Neuron (in vitro differentiated cells): ENCODE data around the gene PDE7B.
"Not testable (repeated sequence)": the region's sequence is repeated elsewhere in the genome, so short reads cannot be mapped to it uniquely, and the experiment has no call there.

ENCODE experiments used
- H2AFZ ChIP-seq: one replicate; pipeline ENCODE4 v1.6.1; 2013; ENCODE audit warnings: low read depth, mild to moderate bottlenecking, inconsistent platforms, low read length, moderate library complexity
- H3K27me3 ChIP-seq: one replicate; pipeline ENCODE4 v1.6.1; 2013; ENCODE audit warnings: low read length; ENCODE audit not compliant: insufficient read depth
- H3K36me3 ChIP-seq: one replicate; pipeline ENCODE4 v1.6.1; 2013; ENCODE audit warnings: low read length; ENCODE audit not compliant: insufficient read depth
- H3K4me1 ChIP-seq: one replicate; pipeline ENCODE4 v1.6.1; 2013; ENCODE audit warnings: low read length; ENCODE audit not compliant: insufficient read depth
- H3K4me3 ChIP-seq: 2 replicates; pipeline ENCODE4 v1.5.1; 2013; ENCODE audit warnings: mild to moderate bottlenecking, low read length, moderate library complexity
- H3K9me3 ChIP-seq: one replicate; pipeline ENCODE4 v1.6.1; 2013; ENCODE audit warnings: low read length

PDE7B gene

DNA sequence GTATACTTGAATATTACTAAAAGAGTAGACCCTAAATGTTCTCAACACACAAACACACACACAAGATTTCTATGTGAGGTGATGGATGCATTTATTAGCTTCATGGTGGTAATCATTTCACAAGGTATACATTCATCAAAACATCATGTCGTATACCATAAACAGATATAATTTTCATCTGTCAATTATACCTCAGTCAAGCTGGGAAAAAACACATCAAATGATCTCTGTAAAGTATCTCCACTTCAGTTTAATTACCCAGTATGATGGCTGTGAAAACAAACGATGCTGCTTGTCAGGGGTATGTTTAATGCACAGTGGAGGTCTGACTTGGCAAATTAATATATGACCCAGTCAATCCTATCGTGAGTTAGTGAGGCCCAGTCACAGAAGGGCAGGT lies 241.4 kb downstream of the PDE7B start:
- H3K9me3 ChIP-seq: no peaks in the 10 kb centered on the region
- no peak overlapping the region for H2AFZ ChIP-seq
- H3K4me3 ChIP-seq: no peak overlapping the region
- no peaks in the 10 kb centered on the region for H3K4me1 ChIP-seq
- no peaks in the 10 kb centered on the region for H3K36me3 ChIP-seq
- H3K27me3 ChIP-seq: no peaks in the 10 kb centered on the region

DNA sequence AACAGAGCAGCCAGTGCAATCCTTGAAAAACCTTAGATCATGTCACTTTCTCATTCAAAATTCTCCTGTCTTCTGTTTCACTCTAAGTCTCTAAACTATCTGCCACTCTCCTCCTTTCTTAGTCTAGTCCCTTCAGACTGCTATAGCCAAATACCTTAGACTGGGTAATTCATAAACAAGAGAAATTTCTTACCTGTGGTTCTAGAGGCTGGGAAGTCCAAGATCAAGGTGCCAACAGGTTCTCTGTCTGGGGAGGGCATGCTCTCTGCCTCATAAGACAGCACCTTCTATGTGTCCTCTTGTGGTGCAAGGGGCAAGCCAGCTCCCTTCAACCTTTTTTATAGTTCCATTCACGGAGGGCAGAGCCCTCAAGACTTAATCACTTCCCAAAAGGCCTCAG lies 242.3 kb downstream of the PDE7B start:
- Histone ChIP-seq H2AFZ (no peak overlapping the region), H3K4me3 (no peak overlapping the region), H3K4me1 (no peaks in the 10 kb centered on the region), H3K9me3 (no peaks in the 10 kb centered on the region), H3K36me3 (no peaks in the 10 kb centered on the region), H3K27me3 (no peaks in the 10 kb centered on the region)

DNA sequence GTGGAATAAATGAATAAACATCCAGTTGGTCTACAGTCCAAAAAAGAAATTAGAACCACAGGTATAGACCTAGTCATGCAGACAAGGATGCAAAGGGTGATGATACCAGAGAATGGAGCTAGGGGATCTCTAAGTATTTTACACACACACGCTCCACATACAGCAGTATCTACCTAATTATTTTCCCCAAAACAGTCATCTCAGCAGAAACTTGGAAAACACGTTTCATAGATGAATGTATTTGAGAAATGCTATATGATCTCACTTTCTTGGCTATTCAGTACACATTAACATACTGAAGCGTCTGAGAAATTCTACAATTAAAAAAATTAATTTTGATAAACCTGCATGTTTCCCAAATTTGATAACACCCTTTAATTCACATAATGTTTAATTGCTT lies 243.3 kb downstream of the PDE7B start:
- Histone ChIP-seq H2AFZ (no peak overlapping the region), H3K4me3 (no peak overlapping the region), H3K36me3 (no peaks in the 10 kb centered on the region), H3K4me1 (no peaks in the 10 kb centered on the region), H3K27me3 (no peaks in the 10 kb centered on the region), H3K9me3 (no peaks in the 10 kb centered on the region)

DNA sequence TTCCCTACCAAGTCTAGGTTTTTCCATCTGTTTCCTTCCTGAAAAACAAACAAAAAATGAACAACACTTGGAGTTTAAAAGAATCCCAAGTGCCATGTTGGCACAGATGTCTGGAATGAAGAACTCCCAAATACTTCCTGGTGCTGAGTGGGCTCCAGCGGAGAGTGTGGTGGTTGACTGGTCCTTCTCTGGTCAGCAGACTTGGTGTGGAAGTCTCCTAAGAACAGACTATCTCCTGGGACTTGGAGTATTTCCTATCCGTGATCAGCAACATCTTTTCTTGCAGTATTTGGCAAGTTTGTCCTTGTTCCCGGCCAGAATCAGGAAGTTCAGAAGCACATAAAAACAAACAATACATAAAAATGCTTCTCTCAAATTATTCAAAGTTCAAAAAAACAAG lies 244.5 kb downstream of the PDE7B start:
- Histone ChIP-seq H3K4me1 (no peaks in the 10 kb centered on the region), H3K4me3 (no peak overlapping the region), H3K36me3 (no peaks in the 10 kb centered on the region), H3K9me3 (no peaks in the 10 kb centered on the region), H3K27me3 (no peaks in the 10 kb centered on the region), H2AFZ (no peak overlapping the region)

DNA sequence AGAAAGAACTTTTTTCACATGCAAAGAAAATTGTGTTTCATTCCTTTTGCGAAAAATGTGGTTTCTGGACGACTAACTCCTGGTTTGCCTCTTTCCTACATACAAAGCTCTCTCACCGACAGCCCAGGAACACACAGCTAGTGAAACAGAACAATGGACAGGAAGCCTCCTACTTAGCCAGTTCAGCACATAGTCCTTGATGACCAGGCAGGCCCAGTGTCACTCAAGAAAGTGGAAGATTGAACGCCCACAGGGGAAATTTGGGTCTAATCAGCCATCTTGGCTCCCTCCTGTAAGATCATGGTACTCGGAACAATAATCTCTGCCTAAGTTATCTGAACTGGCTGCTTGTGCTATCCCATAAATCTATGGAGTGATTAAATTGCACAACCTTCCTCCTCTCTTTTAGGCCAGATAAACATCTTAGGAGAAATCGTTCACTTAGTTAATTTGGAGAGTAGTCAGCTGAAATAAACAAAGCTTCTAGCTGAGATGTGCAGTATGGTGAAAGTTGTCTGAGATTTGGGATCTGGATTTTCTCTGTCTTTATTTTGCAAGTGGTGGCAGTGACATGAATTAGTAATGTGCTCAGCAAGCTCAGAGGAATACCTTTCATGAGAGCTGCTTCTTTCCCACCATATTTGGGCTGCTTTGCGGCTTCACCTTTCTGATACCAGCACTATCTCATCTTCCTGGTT lies 251.6 kb downstream of the PDE7B start:
- Histone ChIP-seq H3K4me3 (no peak overlapping the region), H3K9me3 (no peaks in the 10 kb centered on the region), H3K27me3 (peaks cover 16% of the 10 kb centered on the region), H2AFZ (no peak overlapping the region), H3K36me3 (no peaks in the 10 kb centered on the region), H3K4me1 (peaks cover 21% of the 10 kb centered on the region)

DNA sequence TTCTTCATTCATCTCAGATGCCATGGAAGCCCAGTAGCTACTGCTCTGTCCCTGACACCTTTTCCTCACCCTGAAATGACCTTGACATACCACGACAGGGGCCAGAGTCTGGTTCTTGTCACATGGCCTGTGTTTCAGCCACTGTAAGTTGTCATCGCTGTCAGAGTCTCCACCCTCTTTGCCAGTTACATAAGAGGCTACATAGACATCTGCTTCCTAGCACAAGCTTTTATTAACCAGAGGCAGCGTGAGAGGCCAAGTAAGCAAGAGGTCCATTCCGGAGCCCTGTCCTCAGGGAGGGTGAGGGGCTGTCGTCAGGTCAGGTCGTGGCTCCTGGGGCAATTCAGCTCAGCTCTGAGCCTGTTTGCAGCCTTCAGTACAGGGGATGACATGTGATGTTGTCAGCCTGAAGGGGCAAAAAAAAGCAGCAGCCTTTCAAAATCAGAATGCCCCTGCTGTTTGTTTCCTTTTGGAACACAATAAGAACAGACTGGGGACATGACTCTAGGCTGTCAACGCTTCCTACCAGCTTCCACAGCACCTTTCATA lies 252.3 kb downstream of the PDE7B start:
- Histone ChIP-seq H2AFZ (no peak overlapping the region), H3K36me3 (no peaks in the 10 kb centered on the region), H3K27me3 (peaks cover 16% of the 10 kb centered on the region), H3K9me3 (no peaks in the 10 kb centered on the region), H3K4me3 (no peak overlapping the region), H3K4me1 (peaks cover 27% of the 10 kb centered on the region)

DNA sequence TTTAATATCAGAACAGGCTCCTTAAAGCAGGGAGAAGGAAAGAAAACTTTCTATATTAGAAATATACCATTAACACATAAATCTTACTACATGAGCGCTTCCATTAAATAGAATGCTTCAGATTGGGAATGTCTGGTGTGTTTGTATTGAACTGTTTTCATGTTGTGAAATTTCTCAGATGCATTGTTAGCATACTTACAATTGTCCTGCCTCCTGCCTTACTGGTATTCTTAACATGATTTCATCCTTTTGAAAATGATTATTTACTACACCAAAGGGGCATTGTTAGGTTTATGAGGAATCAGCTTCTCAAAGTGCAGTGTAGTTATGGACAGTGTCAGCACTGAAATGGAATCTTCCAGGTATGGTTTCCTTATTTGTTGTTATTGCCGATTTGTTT lies 253.1 kb downstream of the PDE7B start:
- H2AFZ ChIP-seq: no peak overlapping the region
- no peaks in the 10 kb centered on the region for H3K9me3 ChIP-seq

DNA sequence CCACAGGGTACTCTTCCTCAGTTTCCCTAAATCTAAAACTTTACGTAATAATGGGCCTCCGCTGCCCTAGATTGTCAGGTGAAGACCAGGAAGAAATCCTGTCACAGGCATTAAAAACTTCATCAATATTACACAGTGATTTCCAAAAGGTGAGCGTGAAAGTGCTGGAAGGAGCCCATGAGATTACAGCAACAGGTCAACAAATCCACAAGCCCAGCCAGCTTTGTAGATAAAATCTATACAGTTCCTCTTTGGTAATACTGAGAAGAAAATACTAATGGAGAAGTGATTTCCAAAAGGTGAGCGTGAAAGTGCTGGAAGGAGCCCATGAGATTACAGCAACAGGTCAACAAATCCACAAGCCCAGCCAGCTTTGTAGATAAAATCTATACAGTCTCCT lies 254.3 kb downstream of the PDE7B start:
- Histone ChIP-seq H3K4me1 (peaks cover 27% of the 10 kb centered on the region), H3K27me3 (peaks cover 19% of the 10 kb centered on the region)
- H3K9me3 ChIP-seq, H3K4me3 ChIP-seq, H3K36me3 ChIP-seq, H2AFZ ChIP-seq: not testable (repeated sequence)

More for the DNA sequence above, 253.1 kb downstream of the PDE7B start:
- Histone ChIP-seq H3K36me3 (no peaks in the 10 kb centered on the region), H3K4me1 (peaks cover 27% of the 10 kb centered on the region), H3K4me3 (no peak overlapping the region), H3K27me3 (peaks cover 18% of the 10 kb centered on the region)

DNA sequence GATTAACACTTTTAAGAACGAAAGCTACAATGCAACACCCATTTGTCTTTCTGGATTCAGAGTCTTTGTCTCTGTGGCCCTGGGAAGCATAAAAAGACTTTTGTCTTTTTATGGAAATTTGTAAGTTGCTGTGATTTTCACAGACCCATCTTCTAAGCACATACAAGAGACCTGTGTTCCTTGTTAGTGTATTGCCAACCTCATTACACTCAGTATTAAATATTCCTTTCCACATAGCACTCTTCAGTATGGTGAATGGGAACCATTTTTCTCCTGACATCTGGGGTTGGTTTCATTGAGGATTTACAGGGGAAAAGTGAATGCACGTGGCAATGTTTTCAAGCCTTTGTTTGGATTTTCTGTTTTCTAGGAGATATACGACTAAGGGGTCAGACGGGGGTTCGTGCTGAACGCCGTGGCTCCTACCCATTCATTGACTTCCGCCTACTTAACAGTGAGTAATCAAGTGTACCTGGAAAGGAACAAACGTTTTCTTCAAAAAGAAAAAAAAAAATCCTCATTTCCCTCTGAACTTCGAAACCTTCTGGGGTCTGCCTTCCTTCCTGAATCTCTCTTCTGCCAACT lies 257.0 kb downstream of the PDE7B start:
- Histone ChIP-seq H3K36me3 (no peaks in the 10 kb centered on the region), H3K27me3 (peaks cover 9% of the 10 kb centered on the region), H3K4me1 (peaks cover 34% of the 10 kb centered on the region), H3K9me3 (no peaks in the 10 kb centered on the region), H3K4me3 (no peak overlapping the region), H2AFZ (no peak overlapping the region)

DNA sequence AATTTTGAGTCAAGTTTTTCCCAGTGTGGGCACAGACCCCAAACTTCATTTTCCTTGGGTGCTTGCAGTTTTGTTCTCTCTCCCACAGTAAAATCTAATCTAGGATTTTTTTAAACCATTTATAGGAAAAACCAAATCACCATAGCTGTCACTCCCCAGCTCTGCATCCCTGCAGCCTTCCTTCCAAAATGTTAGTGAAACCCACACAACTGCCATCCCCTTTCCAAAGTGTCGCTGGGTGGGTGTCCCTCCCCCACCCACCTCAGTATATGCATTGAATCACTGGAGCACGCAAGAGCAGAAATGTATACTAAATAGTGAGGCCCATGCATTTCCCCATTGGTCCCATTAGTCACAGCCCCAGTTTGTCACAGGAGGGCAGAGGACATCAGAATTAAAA lies 260.3 kb downstream of the PDE7B start:
- H3K36me3 ChIP-seq: no peaks in the 10 kb centered on the region
- H2AFZ ChIP-seq: no peak overlapping the region
- H3K27me3 ChIP-seq: peaks cover 6% of the 10 kb centered on the region
- no peaks in the 10 kb centered on the region for H3K9me3 ChIP-seq
- H3K4me1 ChIP-seq: peaks cover 31% of the 10 kb centered on the region
- no peak overlapping the region for H3K4me3 ChIP-seq

DNA sequence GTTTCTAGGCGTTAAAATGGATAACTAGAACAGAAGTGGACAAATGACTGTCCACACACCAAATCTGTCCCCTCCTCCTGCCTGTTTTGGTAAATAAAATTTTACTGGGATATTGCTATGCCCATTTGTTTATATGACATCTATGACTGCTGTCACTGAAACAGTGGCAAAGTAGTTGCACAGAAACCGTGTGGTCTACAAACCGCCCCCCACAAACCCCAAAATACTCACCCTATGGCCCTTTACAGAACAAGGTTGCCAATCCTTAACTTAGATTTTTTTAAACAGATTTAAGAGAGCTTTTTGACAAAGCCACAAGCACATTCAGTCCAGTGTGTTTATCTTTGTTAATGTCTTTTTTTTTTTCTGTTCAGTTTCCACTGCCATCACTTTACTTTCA lies 260.8 kb downstream of the PDE7B start:
- H2AFZ ChIP-seq: no peak overlapping the region
- H3K36me3 ChIP-seq: no peaks in the 10 kb centered on the region
- H3K4me3 ChIP-seq: no peak overlapping the region
- peaks cover 3% of the 10 kb centered on the region for H3K27me3 ChIP-seq
- H3K4me1 ChIP-seq: peaks cover 31% of the 10 kb centered on the region
- no peaks in the 10 kb centered on the region for H3K9me3 ChIP-seq

DNA sequence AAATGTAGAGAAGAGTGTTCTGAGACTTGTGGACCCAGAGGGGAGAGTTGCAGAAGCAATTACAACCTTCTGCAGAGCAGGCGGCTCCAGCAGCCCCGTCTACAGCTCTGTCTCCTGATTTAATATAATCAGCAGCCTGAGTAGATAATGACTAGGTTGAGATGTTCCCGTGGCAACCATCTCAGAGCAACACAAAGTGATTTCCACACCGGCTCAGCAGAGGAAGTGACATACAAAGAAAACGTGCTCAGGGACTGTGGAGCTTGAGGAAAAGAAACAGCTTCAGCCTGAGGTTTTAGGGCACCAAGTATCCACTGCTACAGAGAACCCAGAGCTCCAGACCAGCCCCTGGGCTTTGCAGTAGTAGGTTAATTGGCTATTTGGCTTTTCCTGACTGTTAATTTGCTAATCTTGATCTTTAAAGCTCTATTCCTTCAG lies 262.3 kb downstream of the PDE7B start:
- H2AFZ ChIP-seq: peak overlapping the region; percentile 89
- peak overlapping the region; percentile 27 for H3K4me3 ChIP-seq

DNA sequence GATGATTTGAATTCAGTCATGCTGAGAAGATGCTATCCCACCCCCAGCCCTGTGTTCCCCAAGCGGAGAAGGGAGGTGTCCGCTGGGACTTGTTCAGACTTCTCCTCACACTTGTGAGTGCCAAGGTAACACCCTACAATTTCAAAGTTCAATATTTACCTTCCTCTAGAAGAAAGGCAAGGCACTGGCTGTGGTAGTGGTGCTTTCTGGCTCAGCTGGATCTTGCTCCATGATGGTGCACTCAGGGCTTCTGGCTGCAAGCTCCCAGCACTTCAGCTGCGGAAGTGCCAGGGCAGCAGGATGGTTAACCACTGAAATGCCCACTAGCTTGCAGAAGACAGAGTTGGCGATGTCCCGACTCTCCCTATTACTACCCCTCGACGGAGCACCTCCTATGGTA lies 263.2 kb downstream of the PDE7B start:
- Histone ChIP-seq H2AFZ (no peak overlapping the region), H3K36me3 (no peaks in the 10 kb centered on the region), H3K4me1 (peaks cover 25% of the 10 kb centered on the region), H3K27me3 (no peaks in the 10 kb centered on the region), H3K9me3 (no peaks in the 10 kb centered on the region), H3K4me3 (no peak overlapping the region)

More for the DNA sequence above, 262.3 kb downstream of the PDE7B start:
- H3K9me3 ChIP-seq: no peaks in the 10 kb centered on the region
- H3K4me1 ChIP-seq: peaks cover 26% of the 10 kb centered on the region
- no peaks in the 10 kb centered on the region for H3K36me3 ChIP-seq
- H3K27me3 ChIP-seq: peaks cover 3% of the 10 kb centered on the region
